Keratinocyte (primary cell): Measurements from ENCODE around the gene MSANTD1. TPM values are rescaled to one million over a fixed set of nuclear protein-coding genes. Genes with fewer than 3 reads are reported as not detected.

Source experiments
- DNase-seq: peaks from one replicate; pipeline ENCODE4 v3.0.0-alpha.2; 2011; ENCODE audit warnings: low read depth, missing footprints, low spot score
- FAIRE-seq: peaks from 2 replicates; lab custom pipeline; 2011; peaks lifted over from hg19 to GRCh38; lab: Jason Lieb, UNC
- H2AFZ ChIP-seq: 2 replicates; pipeline ENCODE4 v1.6.0; 2012; ENCODE audit warnings: low read length, control low read depth, inconsistent platforms; ENCODE audit not compliant: control insufficient read depth
- H3K27ac ChIP-seq: 2 replicates; pipeline ENCODE4 v1.5.1; 2011; ENCODE audit warnings: low read length; ENCODE audit not compliant: control insufficient read depth, insufficient read depth
- H3K27me3 ChIP-seq: 3 replicates; pipeline ENCODE4 v1.6.0; 2011; ENCODE audit warnings: low read length; ENCODE audit not compliant: control insufficient read depth, insufficient read depth; ENCODE audit errors: extremely low read depth
- H3K36me3 ChIP-seq, 2 experiments: 2 replicates in 1 of 2; 3 replicates in 1 of 2; pipeline ENCODE4 v1.5.1; 2011; ENCODE audit warnings: low read length in 2 of 2, mild to moderate bottlenecking in 1 of 2; ENCODE audit not compliant: control insufficient read depth in 2 of 2, insufficient read depth in 2 of 2; ENCODE audit errors: extremely low read depth in 1 of 2
- H3K4me1 ChIP-seq: 3 replicates; pipeline ENCODE4 v1.5.1; 2011; ENCODE audit warnings: low read length; ENCODE audit not compliant: control insufficient read depth, insufficient read depth; ENCODE audit errors: extremely low read depth
- H3K4me2 ChIP-seq: 3 replicates; pipeline ENCODE4 v1.6.0; 2011; ENCODE audit warnings: low read depth, low read length; ENCODE audit not compliant: control insufficient read depth, insufficient read depth; ENCODE audit errors: extremely low read depth
- H3K4me3 ChIP-seq, 3 experiments: fragments of 200-600 bp in 1 of 3; sonication (generic) in 1 of 3; 2 replicates in 2 of 3; 3 replicates in 1 of 3; pipeline ENCODE4 v1.5.1; 2011 to 2016; ENCODE audit warnings: low read length in 3 of 3, mild to moderate bottlenecking in 3 of 3, control low read depth in 2 of 3, inconsistent platforms in 1 of 3, low read depth in 1 of 3, mixed read lengths in 1 of 3, mixed run types in 1 of 3, moderate library complexity in 1 of 3; ENCODE audit not compliant: control insufficient read depth in 2 of 3, insufficient read depth in 2 of 3; ENCODE audit errors: extremely low read depth in 1 of 3
- H3K79me2 ChIP-seq: 2 replicates; pipeline ENCODE4 v1.6.0; 2012; ENCODE audit warnings: low read length; ENCODE audit not compliant: control insufficient read depth, insufficient read depth
- H3K9ac ChIP-seq: 3 replicates; pipeline ENCODE4 v1.6.0; 2011; ENCODE audit warnings: low read length; ENCODE audit not compliant: control insufficient read depth, insufficient read depth; ENCODE audit errors: extremely low read depth
- H3K9me1 ChIP-seq: 3 replicates; pipeline ENCODE4 v1.6.0; 2011; ENCODE audit warnings: low read length; ENCODE audit not compliant: control insufficient read depth, insufficient read depth; ENCODE audit errors: extremely low read depth
- H3K9me3 ChIP-seq: 2 replicates; pipeline ENCODE4 v1.5.1; 2012; ENCODE audit warnings: low read depth, low read length; ENCODE audit not compliant: control insufficient read depth
- H4K20me1 ChIP-seq: 3 replicates; pipeline ENCODE4 v1.6.0; 2011; ENCODE audit warnings: low read length; ENCODE audit not compliant: control insufficient read depth, insufficient read depth; ENCODE audit errors: extremely low read depth
- EZH2 ChIP-seq: IDR thresholded peaks from one replicate; pipeline ENCODE4 v1.6.1; 2012; ENCODE audit warnings: inconsistent platforms, mild to moderate bottlenecking, low read length, moderate library complexity
- dilution Hi-C: fragments of 300-500 bp; cut with MboI; formaldehyde crosslinking; loops from one replicate; pipeline ENCODE4 v1.7.0; 2020; ENCODE audit warnings: low sequenced_read_pairs; ENCODE audit not compliant: extremely low pct_ligation_motif_present
- polyA plus RNA-seq, 5 experiments: library from polyadenylated mRNA; depleted of rRNA in 3 of 5; stranded (reverse) in 3 of 5; stranded (forward) in 1 of 5; unstranded in 1 of 5; fragments of >200 nt; gene quantifications; 1 replicate in 1 of 5; 2 replicates in 3 of 5; 3 replicates in 1 of 5; pipeline versions ENCODE4 v1.2.1 to v1.2.3, GENCODE V29; 2011 to 2012; ENCODE audit warnings: missing spikeins in 2 of 5, low read depth in 1 of 5, low replicate concordance in 1 of 5
- TF ChIP-seq, protein P1 (sequence below), 3 experiments: IDR thresholded peaks in 1 of 3; conservative IDR thresholded peaks in 1 of 3; optimal IDR thresholded peaks in 1 of 3; 2 replicates in 2 of 3; 3 replicates in 1 of 3; pipeline versions ENCODE3 to v1.5.1; 2011; ENCODE audit warnings: low read length in 3 of 3, mild to moderate bottlenecking in 3 of 3, moderate library complexity in 2 of 3, control low read depth in 1 of 3, inconsistent platforms in 1 of 3; ENCODE audit not compliant: insufficient read depth in 2 of 3; ENCODE audit errors: extremely low read depth in 1 of 3

Gene MSANTD1
- polyA plus RNA-seq, 1 donor (not counting 4 experiments of a cell fraction or from before 2014, with no cell fraction given), result not detected

DNA sequence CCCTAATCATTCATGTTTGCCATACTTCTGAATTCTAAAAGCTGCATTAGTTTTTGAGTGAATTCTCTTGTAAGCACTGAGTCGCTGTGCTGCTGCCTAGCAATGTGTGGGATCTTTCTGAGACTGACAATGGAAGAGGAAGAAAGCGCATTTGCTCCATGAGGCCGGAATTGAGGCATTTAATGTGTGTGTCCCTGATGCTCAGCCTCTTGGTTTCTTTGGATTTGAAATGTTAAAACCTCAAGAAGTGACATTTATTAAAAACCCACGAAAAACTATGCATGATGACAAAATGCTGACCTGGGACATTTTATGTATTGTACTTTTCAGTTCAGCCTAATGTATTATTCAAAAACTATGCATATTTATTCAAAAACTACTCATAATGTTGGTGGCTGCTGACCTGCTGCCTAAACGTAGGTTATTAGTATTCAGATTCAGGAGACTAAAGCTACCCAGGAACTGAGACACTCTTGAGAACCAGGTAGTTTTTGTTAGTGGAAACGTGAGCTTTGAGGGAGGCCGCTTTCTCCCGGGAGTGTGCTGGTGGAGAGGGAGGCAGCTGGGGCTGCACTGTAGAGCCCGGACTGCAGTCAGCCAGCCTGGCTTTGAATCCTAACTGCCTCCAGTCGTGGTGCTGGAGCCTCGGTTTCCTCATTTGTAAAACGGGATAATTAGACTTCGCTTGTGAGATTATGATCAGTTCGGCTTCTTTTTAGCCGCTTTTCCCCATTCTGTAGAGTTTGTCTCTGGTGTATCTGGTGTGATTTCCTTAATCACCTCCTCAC is 55.2 kb downstream of the MSANTD1 start:
- no peak overlapping the region for H2AFZ ChIP-seq
- no peaks in the 10 kb centered on the region for H3K4me1 ChIP-seq
- peak overlapping the region; percentile 25 for H3K4me2 ChIP-seq
- H3K27ac ChIP-seq, result no peak overlapping the region
- peaks cover 3% of the 10 kb centered on the region for H4K20me1 ChIP-seq
- H3K9me3 ChIP-seq, result no peaks in the 10 kb centered on the region
- TF ChIP-seq, protein P1, sequence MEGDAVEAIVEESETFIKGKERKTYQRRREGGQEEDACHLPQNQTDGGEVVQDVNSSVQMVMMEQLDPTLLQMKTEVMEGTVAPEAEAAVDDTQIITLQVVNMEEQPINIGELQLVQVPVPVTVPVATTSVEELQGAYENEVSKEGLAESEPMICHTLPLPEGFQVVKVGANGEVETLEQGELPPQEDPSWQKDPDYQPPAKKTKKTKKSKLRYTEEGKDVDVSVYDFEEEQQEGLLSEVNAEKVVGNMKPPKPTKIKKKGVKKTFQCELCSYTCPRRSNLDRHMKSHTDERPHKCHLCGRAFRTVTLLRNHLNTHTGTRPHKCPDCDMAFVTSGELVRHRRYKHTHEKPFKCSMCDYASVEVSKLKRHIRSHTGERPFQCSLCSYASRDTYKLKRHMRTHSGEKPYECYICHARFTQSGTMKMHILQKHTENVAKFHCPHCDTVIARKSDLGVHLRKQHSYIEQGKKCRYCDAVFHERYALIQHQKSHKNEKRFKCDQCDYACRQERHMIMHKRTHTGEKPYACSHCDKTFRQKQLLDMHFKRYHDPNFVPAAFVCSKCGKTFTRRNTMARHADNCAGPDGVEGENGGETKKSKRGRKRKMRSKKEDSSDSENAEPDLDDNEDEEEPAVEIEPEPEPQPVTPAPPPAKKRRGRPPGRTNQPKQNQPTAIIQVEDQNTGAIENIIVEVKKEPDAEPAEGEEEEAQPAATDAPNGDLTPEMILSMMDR (optimal IDR thresholded peaks at IDR 0.05 in 1 of 3, IDR thresholded peaks at IDR 0.05 in 1 of 3, conservative IDR thresholded peaks at IDR 0.05 in 1 of 3; ENCODE audit: extremely low read depth in 1 of 3, insufficient read depth in 2 of 3, low read length in 3 of 3), result no peak
- no peak for TF ChIP-seq EZH2
- dilution Hi-C loops, result no loop called here
- no peaks in the 10 kb centered on the region for H3K36me3 ChIP-seq
- no peaks in the 10 kb centered on the region for H3K9me1 ChIP-seq
- DNase-seq (no peak), FAIRE-seq (no peak)
- no peaks in the 10 kb centered on the region for H3K79me2 ChIP-seq
- H3K9ac ChIP-seq, result no peak overlapping the region
- no peak overlapping the region for H3K4me3 ChIP-seq
- H3K27me3 ChIP-seq, result peaks cover 23% of the 10 kb centered on the region

GRCh38 chr4:3304831-3305609 is 56.1 kb downstream of the MSANTD1 start:
- no peaks in the 10 kb centered on the region for H3K4me1 ChIP-seq
- peaks cover 3% of the 10 kb centered on the region for H4K20me1 ChIP-seq
- no peak overlapping the region for H3K4me3 ChIP-seq
- DNase-seq (no peak), FAIRE-seq (no peak)
- H3K36me3 ChIP-seq, result no peaks in the 10 kb centered on the region
- H3K9me3 ChIP-seq, result no peaks in the 10 kb centered on the region
- H2AFZ ChIP-seq, result no peak overlapping the region
- H3K27ac ChIP-seq, result no peak overlapping the region
- dilution Hi-C loops, result no loop called here
- H3K9ac ChIP-seq, result no peak overlapping the region
- no peaks in the 10 kb centered on the region for H3K9me1 ChIP-seq
- TF ChIP-seq, protein P1 (optimal IDR thresholded peaks at IDR 0.05 in 1 of 3, IDR thresholded peaks at IDR 0.05 in 1 of 3, conservative IDR thresholded peaks at IDR 0.05 in 1 of 3; ENCODE audit: extremely low read depth in 1 of 3, insufficient read depth in 2 of 3, low read length in 3 of 3), result no peak
- no peak for TF ChIP-seq EZH2
- no peaks in the 10 kb centered on the region for H3K79me2 ChIP-seq
- peaks cover 23% of the 10 kb centered on the region for H3K27me3 ChIP-seq
- H3K4me2 ChIP-seq, result peak overlapping the region; percentile 25
